Measurements from ENCODE around the gene SPEM2.
"Not testable (repeated sequence)": the region's sequence is repeated elsewhere in the genome, so short reads cannot be mapped to it uniquely, and the experiment has no call there.

The SPEM2 gene

DNA sequence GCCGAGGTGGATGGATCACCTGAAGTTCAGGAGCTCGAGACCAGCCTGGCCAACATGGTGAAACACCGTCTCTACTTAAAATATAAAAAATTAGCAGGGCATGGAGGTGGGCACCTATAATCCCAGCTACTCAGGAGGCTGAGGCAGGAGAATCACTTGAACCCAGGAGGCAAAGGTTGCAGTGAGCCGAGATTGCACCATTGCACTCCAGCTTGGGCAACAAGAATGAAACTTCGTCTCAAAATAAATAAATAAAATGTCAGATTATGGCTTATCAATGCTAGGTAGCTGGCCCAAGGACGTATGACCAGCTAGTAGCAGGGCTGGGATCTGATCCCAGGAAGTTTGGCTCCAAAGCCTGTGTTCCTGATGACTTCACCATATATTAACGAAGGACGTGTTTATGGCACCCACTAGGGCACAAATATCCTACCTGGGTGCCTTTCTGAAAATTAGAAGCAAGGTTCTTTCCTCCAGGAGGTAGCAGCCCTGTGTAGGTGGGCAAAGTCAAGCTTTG is 45.1 kb downstream of the SPEM2 start:
- H3K4ac ChIP-seq (ENCODE audit: low read depth, low read length); H3K9me3 ChIP-seq (ENCODE audit: insufficient read depth, low read depth, low read length); H3K4me2 ChIP-seq (ENCODE audit: low read length); H3K27ac ChIP-seq (ENCODE audit: low read depth, low read length); DNase-seq; H2AK5ac ChIP-seq (ENCODE audit: low read length); H2BK12ac ChIP-seq (ENCODE audit: low read length); H3K27me3 ChIP-seq (ENCODE audit: insufficient read depth, low read length); H3K18ac ChIP-seq (ENCODE audit: low read length); H2BK5ac ChIP-seq (ENCODE audit: low read depth, low read length, poor library complexity); H4K8ac ChIP-seq (ENCODE audit: low read depth, low read length); H3K79me1 ChIP-seq (ENCODE audit: low read length); H3K4me1 ChIP-seq (ENCODE audit: control insufficient read depth in 1 of 2, insufficient read depth in 2 of 2, low read length in 2 of 2); H3K14ac ChIP-seq (ENCODE audit: low read length); H3K4me3 ChIP-seq (ENCODE audit: low read depth, low read length); H2BK120ac ChIP-seq (ENCODE audit: insufficient read depth, low read length, poor library complexity); H4K91ac ChIP-seq (ENCODE audit: low read depth, low read length); H3K79me2 ChIP-seq (ENCODE audit: control insufficient read depth, insufficient read depth, low read length, poor library complexity); H2AFZ ChIP-seq (ENCODE audit: insufficient read depth, low read length, poor library complexity); H3K23ac ChIP-seq (ENCODE audit: low read length); H4K12ac ChIP-seq (ENCODE audit: low read depth, low read length): not testable (repeated sequence)
- peaks cover 15 to 18% of the 10 kb centered on the region in 2 experiments for H3K36me3 ChIP-seq (ENCODE audit: control insufficient read depth in 1 of 2, insufficient read depth in 2 of 2, low read length in 2 of 2)
- no CpG with 5 or more reads among the region's 8 CpGs for WGBS (ENCODE audit: extremely low coverage, insufficient coverage, insufficient read length)
- H3K9ac ChIP-seq (ENCODE audit: low read length): peak overlapping the region; percentile 64

DNA sequence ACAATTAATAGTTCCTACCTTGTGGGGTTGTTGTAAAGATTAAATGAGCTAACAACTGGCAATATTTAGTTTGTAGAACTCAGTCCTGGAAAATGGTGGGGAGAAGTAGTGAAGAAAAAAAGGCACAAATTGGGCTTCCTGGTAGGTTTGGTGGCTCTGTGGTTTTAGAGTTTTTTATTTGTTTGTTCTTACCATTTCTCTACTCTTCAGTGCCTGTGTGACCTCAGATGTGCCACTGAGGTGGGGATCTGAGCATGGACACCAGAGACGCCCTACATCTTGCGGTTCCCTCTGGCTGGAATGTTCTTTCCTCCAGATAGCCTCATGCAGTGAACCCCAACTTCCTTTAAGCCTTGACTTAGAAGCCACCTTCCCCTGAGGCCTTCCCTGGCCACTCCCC is 46.3 kb downstream of the SPEM2 start:
- H3K9me3 ChIP-seq (ENCODE audit: insufficient read depth, low read depth, low read length): no peaks in the 10 kb centered on the region
- no peak overlapping the region for H2BK5ac ChIP-seq (ENCODE audit: low read depth, low read length, poor library complexity)
- DNase-seq: no peak
- no peak overlapping the region for H3K4ac ChIP-seq (ENCODE audit: low read depth, low read length)
- H3K23ac ChIP-seq (ENCODE audit: low read length): no peak overlapping the region
- no peak overlapping the region for H3K4me3 ChIP-seq (ENCODE audit: low read depth, low read length)
- H3K4me1 ChIP-seq (ENCODE audit: control insufficient read depth in 1 of 2, insufficient read depth in 2 of 2, low read length in 2 of 2): peaks cover 15 to 19% of the 10 kb centered on the region in 2 experiments
- peaks cover 4 to 6% of the 10 kb centered on the region in 2 experiments for H3K36me3 ChIP-seq (ENCODE audit: control insufficient read depth in 1 of 2, insufficient read depth in 2 of 2, low read length in 2 of 2)
- H4K91ac ChIP-seq (ENCODE audit: low read depth, low read length): no peak overlapping the region
- no peak overlapping the region for H3K14ac ChIP-seq (ENCODE audit: low read length)
- WGBS (ENCODE audit: extremely low coverage, insufficient coverage, insufficient read length): no CpG with 5 or more reads among the region's 2 CpGs
- no peak overlapping the region for H2AK5ac ChIP-seq (ENCODE audit: low read length)
- no peaks in the 10 kb centered on the region for H3K79me2 ChIP-seq (ENCODE audit: control insufficient read depth, insufficient read depth, low read length, poor library complexity)
- H2BK120ac ChIP-seq (ENCODE audit: insufficient read depth, low read length, poor library complexity): no peak overlapping the region
- no peaks in the 10 kb centered on the region for H3K27me3 ChIP-seq (ENCODE audit: insufficient read depth, low read length)
- no peak overlapping the region for H2BK12ac ChIP-seq (ENCODE audit: low read length)
- H3K27ac ChIP-seq (ENCODE audit: low read depth, low read length): no peak overlapping the region
- H4K12ac ChIP-seq (ENCODE audit: low read depth, low read length): no peak overlapping the region
- no peak overlapping the region for H3K18ac ChIP-seq (ENCODE audit: low read length)
- no peak overlapping the region for H4K8ac ChIP-seq (ENCODE audit: low read depth, low read length)
- no peaks in the 10 kb centered on the region for H3K79me1 ChIP-seq (ENCODE audit: low read length)
- H3K4me2 ChIP-seq (ENCODE audit: low read length): no peak overlapping the region
- H3K9ac ChIP-seq (ENCODE audit: low read length): no peak overlapping the region
- H2AFZ ChIP-seq (ENCODE audit: insufficient read depth, low read length, poor library complexity): no peak overlapping the region

DNA sequence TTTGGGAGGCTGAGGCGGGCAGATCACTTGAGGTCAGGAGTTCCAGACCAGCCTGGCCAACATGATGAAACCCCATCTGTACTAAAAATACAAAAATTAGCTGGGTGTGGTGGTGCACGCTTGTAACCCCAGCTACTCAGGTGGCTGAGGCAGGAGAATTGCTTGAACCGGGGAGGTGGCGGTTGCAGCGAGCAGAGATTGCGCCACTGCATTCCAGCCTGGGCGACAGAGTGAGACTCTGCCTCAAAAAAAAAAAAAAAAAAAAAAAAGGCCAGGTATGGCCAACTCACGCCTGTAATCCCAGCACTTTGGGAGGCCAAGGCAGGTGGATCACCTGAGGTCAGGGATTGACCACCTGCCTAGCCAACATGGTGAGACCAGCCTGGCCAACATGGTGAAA is 49.4 kb downstream of the SPEM2 start:
- H2AK5ac ChIP-seq (ENCODE audit: low read length); H2BK5ac ChIP-seq (ENCODE audit: low read depth, low read length, poor library complexity); H3K4me3 ChIP-seq (ENCODE audit: low read depth, low read length); H3K27ac ChIP-seq (ENCODE audit: low read depth, low read length); H3K27me3 ChIP-seq (ENCODE audit: insufficient read depth, low read length); H3K18ac ChIP-seq (ENCODE audit: low read length); H3K4ac ChIP-seq (ENCODE audit: low read depth, low read length); H2AFZ ChIP-seq (ENCODE audit: insufficient read depth, low read length, poor library complexity); H3K9me3 ChIP-seq (ENCODE audit: insufficient read depth, low read depth, low read length); H3K4me2 ChIP-seq (ENCODE audit: low read length); H3K9ac ChIP-seq (ENCODE audit: low read length); H4K91ac ChIP-seq (ENCODE audit: low read depth, low read length); H2BK12ac ChIP-seq (ENCODE audit: low read length); H3K14ac ChIP-seq (ENCODE audit: low read length); H3K36me3 ChIP-seq (ENCODE audit: control insufficient read depth in 1 of 2, insufficient read depth in 2 of 2, low read length in 2 of 2); H4K12ac ChIP-seq (ENCODE audit: low read depth, low read length); H4K8ac ChIP-seq (ENCODE audit: low read depth, low read length); H3K23ac ChIP-seq (ENCODE audit: low read length); H2BK120ac ChIP-seq (ENCODE audit: insufficient read depth, low read length, poor library complexity): not testable (repeated sequence)
- no CpG with 5 or more reads among the region's 8 CpGs for WGBS (ENCODE audit: extremely low coverage, insufficient coverage, insufficient read length)
- Histone ChIP-seq H3K79me1 (ENCODE audit: low read length) (peaks cover 14% of the 10 kb centered on the region), H3K4me1 (ENCODE audit: control insufficient read depth in 1 of 2, insufficient read depth in 2 of 2, low read length in 2 of 2) (peaks cover 30 to 36% of the 10 kb centered on the region in 2 experiments), H3K79me2 (ENCODE audit: control insufficient read depth, insufficient read depth, low read length, poor library complexity) (peaks cover 12% of the 10 kb centered on the region)
- DNase-seq: peak; percentile 58 to 71

DNA sequence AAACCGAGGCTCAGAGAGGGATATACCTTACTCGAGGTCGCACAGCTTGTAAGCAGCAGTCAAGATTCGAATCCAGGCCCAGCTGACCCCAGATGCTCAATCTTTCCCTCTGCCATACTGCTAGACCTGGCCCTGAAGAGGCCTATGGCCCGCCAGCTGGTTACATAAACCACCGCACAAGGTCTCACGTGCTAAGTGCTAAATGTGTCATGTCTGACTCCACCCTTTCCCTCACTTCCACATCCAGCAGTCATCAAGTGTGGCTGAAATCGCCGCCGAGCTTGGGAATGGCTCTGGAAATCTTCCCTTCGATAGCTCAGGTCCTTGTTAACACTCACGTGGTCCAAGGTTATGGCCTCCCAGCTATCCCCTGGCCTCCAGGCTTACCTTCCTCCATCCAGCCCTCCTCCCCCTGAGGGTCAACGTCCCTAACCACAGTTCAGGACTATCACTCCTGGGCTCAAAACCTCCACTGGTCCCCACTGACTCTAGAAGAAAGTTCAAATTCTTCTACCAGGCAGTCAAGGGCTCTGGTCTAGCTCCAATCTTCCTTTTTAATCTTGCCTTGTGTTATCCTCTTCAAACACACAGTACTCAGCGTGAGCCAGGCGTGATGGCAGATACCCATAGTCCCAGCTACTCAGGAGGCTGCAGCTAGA is 50.5 kb downstream of the SPEM2 start:
- no peak overlapping the region for H3K23ac ChIP-seq (ENCODE audit: low read length)
- H2BK120ac ChIP-seq (ENCODE audit: insufficient read depth, low read length, poor library complexity): no peak overlapping the region
- H3K4me3 ChIP-seq (ENCODE audit: low read depth, low read length): no peak overlapping the region
- peak in 1 of 2 donors; percentile 31 for DNase-seq
- peaks cover 33 to 40% of the 10 kb centered on the region in 2 experiments for H3K4me1 ChIP-seq (ENCODE audit: control insufficient read depth in 1 of 2, insufficient read depth in 2 of 2, low read length in 2 of 2)
- no peak overlapping the region for H3K4me2 ChIP-seq (ENCODE audit: low read length)
- no peak overlapping the region for H3K14ac ChIP-seq (ENCODE audit: low read length)
- H2BK5ac ChIP-seq (ENCODE audit: low read depth, low read length, poor library complexity): no peak overlapping the region
- peaks cover 14% of the 10 kb centered on the region for H3K79me2 ChIP-seq (ENCODE audit: control insufficient read depth, insufficient read depth, low read length, poor library complexity)
- no peak overlapping the region for H4K8ac ChIP-seq (ENCODE audit: low read depth, low read length)
- no peak overlapping the region for H2AK5ac ChIP-seq (ENCODE audit: low read length)
- no peak overlapping the region for H3K18ac ChIP-seq (ENCODE audit: low read length)
- H3K36me3 ChIP-seq (ENCODE audit: control insufficient read depth in 1 of 2, insufficient read depth in 2 of 2, low read length in 2 of 2): peaks cover 0 to 2% of the 10 kb centered on the region in 2 experiments
- no peak overlapping the region for H3K27ac ChIP-seq (ENCODE audit: low read depth, low read length)
- H3K9ac ChIP-seq (ENCODE audit: low read length): no peak overlapping the region
- no peaks in the 10 kb centered on the region for H3K9me3 ChIP-seq (ENCODE audit: insufficient read depth, low read depth, low read length)
- no peak overlapping the region for H4K12ac ChIP-seq (ENCODE audit: low read depth, low read length)
- no CpG with 5 or more reads among the region's 15 CpGs for WGBS (ENCODE audit: extremely low coverage, insufficient coverage, insufficient read length)
- H3K4ac ChIP-seq (ENCODE audit: low read depth, low read length): peak overlapping the region; percentile 19
- H4K91ac ChIP-seq (ENCODE audit: low read depth, low read length): no peak overlapping the region
- no peak overlapping the region for H2BK12ac ChIP-seq (ENCODE audit: low read length)
- H3K27me3 ChIP-seq (ENCODE audit: insufficient read depth, low read length): no peaks in the 10 kb centered on the region
- H3K79me1 ChIP-seq (ENCODE audit: low read length): peaks cover 19% of the 10 kb centered on the region
- no peak overlapping the region for H2AFZ ChIP-seq (ENCODE audit: insufficient read depth, low read length, poor library complexity)

Data from trophoblast cell (in vitro differentiated cells and primary cell).